ENCODE results near the gene ARHGAP23. TPM values are rescaled to one million over a fixed set of nuclear protein-coding genes. Genes with fewer than 3 reads are reported as not detected.

ARHGAP23 gene
- total RNA-seq, 1 experiment from 2014 or later: 97.9 TPM

DNA sequence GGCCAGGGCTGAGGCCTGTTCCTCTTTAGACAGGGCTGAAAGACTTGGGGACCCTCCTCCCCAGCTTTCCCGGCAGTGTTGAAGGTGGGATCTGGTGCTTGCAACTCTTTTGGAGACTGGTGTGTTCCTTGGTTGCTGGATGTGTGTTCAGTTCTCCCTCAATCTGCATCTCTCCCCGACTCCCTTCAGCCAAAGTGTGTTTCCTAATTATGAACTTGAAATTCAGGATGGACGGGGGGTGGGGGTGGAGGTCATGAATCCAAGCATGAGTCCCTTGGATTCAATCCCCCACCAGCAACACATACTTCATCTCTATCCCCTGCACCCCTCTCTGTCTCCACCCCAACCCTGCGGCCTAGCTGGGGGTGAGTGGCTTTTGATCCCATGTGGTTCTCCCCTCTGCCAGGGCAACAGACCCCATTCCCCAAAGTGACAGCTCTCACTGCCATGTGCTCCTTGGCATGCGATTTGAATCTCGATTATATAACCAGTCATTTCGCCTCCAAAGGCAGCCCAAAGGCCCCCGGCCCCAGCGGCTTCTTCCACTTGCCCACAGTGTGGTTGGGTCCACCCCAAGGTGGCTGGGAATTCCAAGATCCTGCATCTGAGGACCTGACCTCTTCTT is 1.3 kb downstream of the ARHGAP23 start:
- Histone ChIP-seq H3K18ac (ENCODE audit: insufficient read length, low read depth, low read length) (no peak overlapping the region), H3K4ac (ENCODE audit: low read depth, low read length) (no peak overlapping the region), H4K8ac (replicated peaks; ENCODE audit: insufficient read length, low read depth, low read length) (no peak overlapping the region), H3K79me1 (ENCODE audit: insufficient read depth, low read depth, low read length, poor library complexity, severe bottlenecking) (no peaks in the 10 kb centered on the region), H4K5ac (ENCODE audit: insufficient read length, low read depth, low read length) (no peak overlapping the region), H3K14ac (ENCODE audit: insufficient read depth, low read length) (no peak overlapping the region), H3K23me2 (ENCODE audit: insufficient read length, low read depth, low read length, poor library complexity, severe bottlenecking) (peaks cover 11% of the 10 kb centered on the region), H2BK120ac (ENCODE audit: low read depth, low read length, poor library complexity, severe bottlenecking) (no peak overlapping the region), H2AK5ac (ENCODE audit: insufficient read length, low read length) (no peak overlapping the region), H2BK15ac (ENCODE audit: low read depth, low read length) (no peak overlapping the region), H4K91ac (ENCODE audit: insufficient read length, low read depth, low read length) (no peak overlapping the region), H3K4me1 (ENCODE audit: insufficient read depth, low read length) (peaks cover 15% of the 10 kb centered on the region; the same call in 1 of the 2 replicates), H4K20me1 (ENCODE audit: control insufficient read depth, insufficient read depth, insufficient read length) (no peaks in the 10 kb centered on the region), H2AFZ (ENCODE audit: low read length) (no peak overlapping the region), H3K79me2 (ENCODE audit: insufficient read depth, low read length) (peaks cover 25% of the 10 kb centered on the region; the same call in 1 of the 2 replicates), H2BK12ac (ENCODE audit: insufficient read length, low read depth, low read length) (no peak overlapping the region), H3K9ac (ENCODE audit: extremely low read depth, insufficient read length, low read length) (no peak overlapping the region), H3K9me3 (ENCODE audit: control insufficient read depth, low read depth, low read length) (no peaks in the 10 kb centered on the region), H3T11ph (ENCODE audit: low read length) (no peak overlapping the region), H2BK5ac (ENCODE audit: insufficient read length, low read length) (no peak overlapping the region), H3K27me3 (ENCODE audit: insufficient read depth, low read length) (no peaks in the 10 kb centered on the region), H2BK20ac (ENCODE audit: low read depth, low read length, poor library complexity, severe bottlenecking) (no peak overlapping the region), H3K56ac (ENCODE audit: insufficient read length, low read depth, low read length) (no peak overlapping the region), H3K23ac (ENCODE audit: insufficient read length, low read depth, low read length) (no peak overlapping the region), H3K4me2 (ENCODE audit: insufficient read depth, insufficient read length, low read length) (peak overlapping the region; percentile 30), H3K27ac (ENCODE audit: insufficient read length, low read depth, low read length) (no peak overlapping the region)
- no peak for DNase-seq
- Mint-ChIP-seq H3K27ac (peak overlapping the region in 2 of 3 experiments; percentile 55 to 77; a peak in 3 of 7 replicates), H3K4me1 (peaks cover 52 to 55% of the 10 kb centered on the region in 2 experiments), H3K9me3 (no peaks in the 10 kb centered on the region), H3K36me3 (ENCODE audit: insufficient read depth in 1 of 3, low read depth in 3 of 3) (peaks cover 0 to 4% (median 2%) of the 10 kb centered on the region in 3 experiments; a peak in 3 of 7 replicates), H3K27me3 (ENCODE audit: low read depth) (peaks cover 2% of the 10 kb centered on the region; the same call in 1 of the 2 replicates), H3K4me3 (peak overlapping the region; percentile 66 to 79)
- WGBS (ENCODE audit: extremely low coverage, insufficient read length, low lambda C conversion rate): no CpG with 5 or more reads among the region's 9 CpGs
- TF ChIP-seq, protein P1, sequence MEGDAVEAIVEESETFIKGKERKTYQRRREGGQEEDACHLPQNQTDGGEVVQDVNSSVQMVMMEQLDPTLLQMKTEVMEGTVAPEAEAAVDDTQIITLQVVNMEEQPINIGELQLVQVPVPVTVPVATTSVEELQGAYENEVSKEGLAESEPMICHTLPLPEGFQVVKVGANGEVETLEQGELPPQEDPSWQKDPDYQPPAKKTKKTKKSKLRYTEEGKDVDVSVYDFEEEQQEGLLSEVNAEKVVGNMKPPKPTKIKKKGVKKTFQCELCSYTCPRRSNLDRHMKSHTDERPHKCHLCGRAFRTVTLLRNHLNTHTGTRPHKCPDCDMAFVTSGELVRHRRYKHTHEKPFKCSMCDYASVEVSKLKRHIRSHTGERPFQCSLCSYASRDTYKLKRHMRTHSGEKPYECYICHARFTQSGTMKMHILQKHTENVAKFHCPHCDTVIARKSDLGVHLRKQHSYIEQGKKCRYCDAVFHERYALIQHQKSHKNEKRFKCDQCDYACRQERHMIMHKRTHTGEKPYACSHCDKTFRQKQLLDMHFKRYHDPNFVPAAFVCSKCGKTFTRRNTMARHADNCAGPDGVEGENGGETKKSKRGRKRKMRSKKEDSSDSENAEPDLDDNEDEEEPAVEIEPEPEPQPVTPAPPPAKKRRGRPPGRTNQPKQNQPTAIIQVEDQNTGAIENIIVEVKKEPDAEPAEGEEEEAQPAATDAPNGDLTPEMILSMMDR (conservative IDR thresholded peaks at IDR 0.05): no peak
